ENCODE data around the gene RNF183. TPM values are rescaled to one million over a fixed set of nuclear protein-coding genes. Genes with fewer than 3 reads are reported as not detected.

RNF183 gene
- total RNA-seq, 1 experiment from 2014 or later, result not detected

DNA sequence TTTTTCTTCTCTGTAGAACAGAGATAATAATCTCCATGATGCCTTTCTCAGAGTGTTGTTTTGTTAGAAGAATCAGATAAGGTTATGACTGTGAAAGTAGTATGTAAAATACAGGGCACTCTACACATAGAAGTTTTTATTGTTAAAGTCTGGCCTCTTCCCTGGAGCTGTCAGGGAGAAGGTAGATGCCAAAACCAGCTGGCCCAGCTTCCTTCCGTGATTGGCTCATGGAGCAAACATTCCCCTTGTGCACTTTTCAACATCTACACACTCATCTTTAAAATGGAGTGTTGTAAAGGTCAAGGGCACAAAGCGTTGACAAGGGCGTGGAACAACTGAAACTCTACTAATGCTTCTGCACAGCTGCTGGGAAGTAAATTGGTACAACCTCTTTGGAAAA is 7.4 kb upstream of the RNF183 start:
- no peaks in the 10 kb centered on the region for H3K27me3 ChIP-seq (ENCODE audit: low read length)
- H3K36me3 ChIP-seq (ENCODE audit: insufficient read depth, low read length), result no peaks in the 10 kb centered on the region
- H2AFZ ChIP-seq (ENCODE audit: low read length), result no peak overlapping the region
- H3K9ac ChIP-seq (ENCODE audit: low read length), result no peak overlapping the region
- no peak overlapping the region for H3K27ac ChIP-seq (ENCODE audit: low read length)
- no peak overlapping the region for H3K4me2 ChIP-seq (ENCODE audit: low read depth, low read length, poor library complexity, severe bottlenecking)
- no peaks in the 10 kb centered on the region for H4K20me1 ChIP-seq (ENCODE audit: insufficient read depth, low read depth, low read length)
- H3K9me3 ChIP-seq (ENCODE audit: low read length), result no peaks in the 10 kb centered on the region
- no peak for DNase-seq
- no peaks in the 10 kb centered on the region for H3K4me1 ChIP-seq (ENCODE audit: low read length)
- no peaks in the 10 kb centered on the region for H3K9me2 ChIP-seq (replicated peaks; ENCODE audit: insufficient read depth, low read length)
- no peaks in the 10 kb centered on the region for H3K79me2 ChIP-seq (ENCODE audit: low read length)
- H3K4me3 ChIP-seq (ENCODE audit: low read length), result no peak overlapping the region

GRCh38 chr9:113309204-113309813 is 6.1 kb upstream of the RNF183 start:
- Histone ChIP-seq H3K4me2 (ENCODE audit: low read depth, low read length, poor library complexity, severe bottlenecking) (no peak overlapping the region), H3K79me2 (ENCODE audit: low read length) (no peaks in the 10 kb centered on the region), H2AFZ (ENCODE audit: low read length) (no peak overlapping the region), H3K27ac (ENCODE audit: low read length) (no peak overlapping the region), H3K4me1 (ENCODE audit: low read length) (no peaks in the 10 kb centered on the region), H3K9me2 (replicated peaks; ENCODE audit: insufficient read depth, low read length) (no peaks in the 10 kb centered on the region), H3K9ac (ENCODE audit: low read length) (no peak overlapping the region), H3K4me3 (ENCODE audit: low read length) (no peak overlapping the region), H3K9me3 (ENCODE audit: low read length) (no peaks in the 10 kb centered on the region), H3K27me3 (ENCODE audit: low read length) (no peaks in the 10 kb centered on the region), H4K20me1 (ENCODE audit: insufficient read depth, low read depth, low read length) (no peaks in the 10 kb centered on the region), H3K36me3 (ENCODE audit: insufficient read depth, low read length) (no peaks in the 10 kb centered on the region)
- peak; percentile 57 for DNase-seq

DNA sequence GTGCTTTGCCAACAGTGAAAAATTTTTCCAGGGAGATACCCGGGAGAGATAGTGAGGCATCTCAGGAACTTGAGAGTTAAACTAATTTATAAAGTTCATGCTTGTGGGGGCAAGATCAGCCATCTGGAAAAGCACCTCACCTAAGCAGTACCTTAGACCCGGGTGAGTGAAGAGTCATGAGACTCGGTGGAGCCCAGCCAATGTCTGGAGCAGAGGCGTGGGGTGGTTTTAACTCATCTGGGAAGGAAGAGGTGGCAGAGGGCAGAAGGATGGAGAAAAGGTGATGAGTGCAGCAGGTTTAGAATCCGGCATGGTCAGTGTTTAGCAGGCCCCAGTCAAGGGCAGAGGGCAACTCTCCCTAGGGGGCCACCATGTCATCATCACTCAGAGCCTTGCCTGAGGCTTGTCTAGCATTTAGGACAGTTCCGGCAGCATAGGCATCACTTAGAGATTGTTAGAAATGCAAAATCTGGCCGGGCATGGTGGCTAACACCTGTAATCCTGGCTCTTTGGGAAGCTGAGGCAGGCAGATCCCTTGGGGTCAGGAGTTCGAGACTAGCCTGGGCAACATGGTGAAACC is 4.3 kb upstream of the RNF183 start:
- Histone ChIP-seq H3K9me2 (replicated peaks; ENCODE audit: insufficient read depth, low read length) (no peaks in the 10 kb centered on the region), H3K36me3 (ENCODE audit: insufficient read depth, low read length) (no peaks in the 10 kb centered on the region), H3K9ac (ENCODE audit: low read length) (no peak overlapping the region), H3K9me3 (ENCODE audit: low read length) (no peaks in the 10 kb centered on the region), H3K79me2 (ENCODE audit: low read length) (no peaks in the 10 kb centered on the region), H2AFZ (ENCODE audit: low read length) (no peak overlapping the region), H3K27ac (ENCODE audit: low read length) (no peak overlapping the region), H3K4me3 (ENCODE audit: low read length) (no peak overlapping the region), H4K20me1 (ENCODE audit: insufficient read depth, low read depth, low read length) (no peaks in the 10 kb centered on the region), H3K4me2 (ENCODE audit: low read depth, low read length, poor library complexity, severe bottlenecking) (no peak overlapping the region), H3K4me1 (ENCODE audit: low read length) (no peaks in the 10 kb centered on the region), H3K27me3 (ENCODE audit: low read length) (no peaks in the 10 kb centered on the region)
- DNase-seq, result no peak

GRCh38 chr9:113306566-113306965 is 3.4 kb upstream of the RNF183 start:
- DNase-seq, result no peak
- no peak overlapping the region for H2AFZ ChIP-seq (ENCODE audit: low read length)

GRCh38 chr9:113301548-113301947 is 1.6 kb downstream of the RNF183 start:
- Histone ChIP-seq H3K79me2 (ENCODE audit: low read length) (no peaks in the 10 kb centered on the region), H3K4me3 (ENCODE audit: low read length) (no peak overlapping the region)

More at GRCh38 chr9:113306566-113306965, 3.4 kb upstream of the RNF183 start:
- no peaks in the 10 kb centered on the region for H3K27me3 ChIP-seq (ENCODE audit: low read length)
- H3K79me2 ChIP-seq (ENCODE audit: low read length), result no peaks in the 10 kb centered on the region
- no peak overlapping the region for H3K4me3 ChIP-seq (ENCODE audit: low read length)
- H4K20me1 ChIP-seq (ENCODE audit: insufficient read depth, low read depth, low read length), result no peaks in the 10 kb centered on the region
- no peak overlapping the region for H3K4me2 ChIP-seq (ENCODE audit: low read depth, low read length, poor library complexity, severe bottlenecking)
- H3K9me3 ChIP-seq (ENCODE audit: low read length), result no peaks in the 10 kb centered on the region
- H3K36me3 ChIP-seq (ENCODE audit: insufficient read depth, low read length), result no peaks in the 10 kb centered on the region
- no peaks in the 10 kb centered on the region for H3K4me1 ChIP-seq (ENCODE audit: low read length)
- no peak overlapping the region for H3K9ac ChIP-seq (ENCODE audit: low read length)
- H3K9me2 ChIP-seq (replicated peaks; ENCODE audit: insufficient read depth, low read length), result no peaks in the 10 kb centered on the region
- no peak overlapping the region for H3K27ac ChIP-seq (ENCODE audit: low read length)

GRCh38 chr9:113299800-113300292 is 3.3 kb downstream of the RNF183 start:
- Histone ChIP-seq H3K9ac (ENCODE audit: low read length) (no peak overlapping the region), H3K27ac (ENCODE audit: low read length) (no peak overlapping the region), H3K4me2 (ENCODE audit: low read depth, low read length, poor library complexity, severe bottlenecking) (no peak overlapping the region), H3K9me3 (ENCODE audit: low read length) (no peaks in the 10 kb centered on the region), H2AFZ (ENCODE audit: low read length) (no peak overlapping the region), H3K9me2 (replicated peaks; ENCODE audit: insufficient read depth, low read length) (no peaks in the 10 kb centered on the region), H3K4me3 (ENCODE audit: low read length) (no peak overlapping the region), H3K79me2 (ENCODE audit: low read length) (no peaks in the 10 kb centered on the region), H3K27me3 (ENCODE audit: low read length) (no peaks in the 10 kb centered on the region), H3K4me1 (ENCODE audit: low read length) (no peaks in the 10 kb centered on the region), H4K20me1 (ENCODE audit: insufficient read depth, low read depth, low read length) (no peaks in the 10 kb centered on the region), H3K36me3 (ENCODE audit: insufficient read depth, low read length) (no peaks in the 10 kb centered on the region)
- DNase-seq, result no peak

More at GRCh38 chr9:113301548-113301947, 1.6 kb downstream of the RNF183 start:
- H3K9me3 ChIP-seq (ENCODE audit: low read length), result no peaks in the 10 kb centered on the region
- no peak overlapping the region for H3K9ac ChIP-seq (ENCODE audit: low read length)
- no peaks in the 10 kb centered on the region for H3K9me2 ChIP-seq (replicated peaks; ENCODE audit: insufficient read depth, low read length)
- no peak overlapping the region for H2AFZ ChIP-seq (ENCODE audit: low read length)
- no peaks in the 10 kb centered on the region for H3K27me3 ChIP-seq (ENCODE audit: low read length)
- no peaks in the 10 kb centered on the region for H4K20me1 ChIP-seq (ENCODE audit: insufficient read depth, low read depth, low read length)
- no peak overlapping the region for H3K27ac ChIP-seq (ENCODE audit: low read length)
- H3K4me1 ChIP-seq (ENCODE audit: low read length), result no peaks in the 10 kb centered on the region
- H3K4me2 ChIP-seq (ENCODE audit: low read depth, low read length, poor library complexity, severe bottlenecking), result no peak overlapping the region
- H3K36me3 ChIP-seq (ENCODE audit: insufficient read depth, low read length), result no peaks in the 10 kb centered on the region
- DNase-seq, result no peak

GRCh38 chr9:113298924-113299770 is 4.0 kb downstream of the RNF183 start:
- DNase-seq, result no peak
- H3K9me2 ChIP-seq (replicated peaks; ENCODE audit: insufficient read depth, low read length), result no peaks in the 10 kb centered on the region
- H3K9me3 ChIP-seq (ENCODE audit: low read length), result no peaks in the 10 kb centered on the region
- no peaks in the 10 kb centered on the region for H3K4me1 ChIP-seq (ENCODE audit: low read length)
- H3K27me3 ChIP-seq (ENCODE audit: low read length), result no peaks in the 10 kb centered on the region
- no peak overlapping the region for H3K9ac ChIP-seq (ENCODE audit: low read length)
- H3K4me3 ChIP-seq (ENCODE audit: low read length), result no peak overlapping the region
- no peak overlapping the region for H3K4me2 ChIP-seq (ENCODE audit: low read depth, low read length, poor library complexity, severe bottlenecking)
- no peak overlapping the region for H3K27ac ChIP-seq (ENCODE audit: low read length)
- no peaks in the 10 kb centered on the region for H3K36me3 ChIP-seq (ENCODE audit: insufficient read depth, low read length)
- H2AFZ ChIP-seq (ENCODE audit: low read length), result no peak overlapping the region
- no peaks in the 10 kb centered on the region for H4K20me1 ChIP-seq (ENCODE audit: insufficient read depth, low read depth, low read length)
- no peaks in the 10 kb centered on the region for H3K79me2 ChIP-seq (ENCODE audit: low read length)

DNA sequence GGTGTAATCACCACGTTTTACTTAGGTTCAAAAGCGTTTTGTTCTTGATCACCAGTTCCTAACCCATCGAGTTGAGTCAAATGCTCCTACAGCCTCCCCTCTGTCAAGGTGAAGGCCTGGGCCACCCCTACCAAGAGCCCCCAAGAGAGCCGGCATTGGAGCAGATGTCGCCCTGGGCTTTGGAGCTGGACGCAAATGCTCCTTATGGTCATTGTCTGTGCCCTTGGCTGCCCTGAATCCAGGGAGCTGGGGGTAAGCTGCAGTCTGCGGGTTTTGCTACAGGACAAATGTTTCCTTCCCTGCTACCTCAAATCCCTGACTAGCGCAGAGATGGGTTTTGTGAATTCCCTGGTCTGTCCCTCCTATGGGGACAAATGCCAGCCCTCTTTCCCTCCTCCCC is 4.9 kb downstream of the RNF183 start:
- no peaks in the 10 kb centered on the region for H3K9me3 ChIP-seq (ENCODE audit: low read length)
- no peak overlapping the region for H3K4me2 ChIP-seq (ENCODE audit: low read depth, low read length, poor library complexity, severe bottlenecking)
- H3K27me3 ChIP-seq (ENCODE audit: low read length), result no peaks in the 10 kb centered on the region
- no peak overlapping the region for H3K27ac ChIP-seq (ENCODE audit: low read length)
- no peak overlapping the region for H3K9ac ChIP-seq (ENCODE audit: low read length)
- H3K4me1 ChIP-seq (ENCODE audit: low read length), result no peaks in the 10 kb centered on the region
- H3K9me2 ChIP-seq (replicated peaks; ENCODE audit: insufficient read depth, low read length), result no peaks in the 10 kb centered on the region
- H4K20me1 ChIP-seq (ENCODE audit: insufficient read depth, low read depth, low read length), result no peaks in the 10 kb centered on the region
- H3K36me3 ChIP-seq (ENCODE audit: insufficient read depth, low read length), result no peaks in the 10 kb centered on the region; the same call in 1 of the 2 replicates
- DNase-seq, result no peak
- no peak overlapping the region for H2AFZ ChIP-seq (ENCODE audit: low read length)
- no peaks in the 10 kb centered on the region for H3K79me2 ChIP-seq (ENCODE audit: low read length)
- H3K4me3 ChIP-seq (ENCODE audit: low read length), result no peak overlapping the region
